CD4-positive, alpha-beta T cell treated with Interleukin-12 subunit alpha and Interleukin-12 subunit beta, for 1 hour (primary cell): ENCODE results near the gene HEPACAM2.

Source experiments
- DNase-seq: peaks from one replicate; pipeline ENCODE4 v3.0.0-alpha.2; 2020

HEPACAM2 gene

GRCh38 chr7:93146472-93147141, 79.7 kb downstream of the HEPACAM2 start:
- no peak for DNase-seq

- no peak for DNase-seq
Measured at GRCh38 chr7:93146036-93146435, 80.2 kb downstream of the HEPACAM2 start.

- DNase-seq, result no peak
Measured at GRCh38 chr7:93145354-93145753, 80.9 kb downstream of the HEPACAM2 start.

- DNase-seq, result no peak
Measured at GRCh38 chr7:93142127-93142526, 84.1 kb downstream of the HEPACAM2 start.

- DNase-seq, result no peak
Measured at GRCh38 chr7:93140582-93141191, 85.6 kb downstream of the HEPACAM2 start.

- no peak for DNase-seq
Measured at GRCh38 chr7:93138576-93138975, 87.7 kb downstream of the HEPACAM2 start.
